H1 (cell line): ENCODE data around the gene PRSS50.

ENCODE experiments used
- CEBPB ChIP-seq: IDR thresholded peaks from 2 replicates; pipeline ENCODE4 v1.6.1; 2012; ENCODE audit warnings: low read depth, low read length
- CHD2 ChIP-seq: IDR thresholded peaks from 2 replicates; pipeline ENCODE4 v1.6.1; 2012; ENCODE audit warnings: low read length, improper control_type of control experiment
- CTCF ChIP-seq, 3 experiments: IDR thresholded peaks; 1 replicate in 2 of 3; 2 replicates in 1 of 3; pipeline versions ENCODE4 v1.5.1 to v1.6.1; 2011; ENCODE audit warnings: low read length in 3 of 3, mild to moderate bottlenecking in 3 of 3, inconsistent platforms in 2 of 3, low read depth in 1 of 3, moderate library complexity in 1 of 3; ENCODE audit not compliant: insufficient read depth in 1 of 3; ENCODE audit errors: control extremely low read depth in 1 of 3
- EZH2 ChIP-seq: fragments of 200-600 bp; sonication (generic); IDR thresholded peaks from 2 replicates; pipeline ENCODE4 v1.7.1; 2012; ENCODE audit warnings: low read depth, mild to moderate bottlenecking, moderate library complexity, low read length, inconsistent platforms; ENCODE audit not compliant: severe bottlenecking
- HDAC6 ChIP-seq: IDR thresholded peaks from one replicate; pipeline ENCODE4 v1.7.1; 2012; ENCODE audit warnings: low read depth, mild to moderate bottlenecking, inconsistent platforms, low read length, moderate library complexity
- PHF8 ChIP-seq: fragments of 200-600 bp; sonication (generic); conservative IDR thresholded peaks from 2 replicates; pipeline ENCODE4 v1.7.1; 2012; ENCODE audit warnings: low read depth, mild to moderate bottlenecking, inconsistent platforms, low read length, moderate library complexity
- POLR2A ChIP-seq, 2 experiments: IDR thresholded peaks; 1 replicate in 1 of 2; 2 replicates in 1 of 2; pipeline ENCODE4 v1.6.1; 2011; ENCODE audit warnings: low read depth in 2 of 2, low read length in 2 of 2, mild to moderate bottlenecking in 2 of 2; ENCODE audit errors: control extremely low read depth in 1 of 2
- POLR2AphosphoS5 ChIP-seq: IDR thresholded peaks from 2 replicates; pipeline ENCODE4 v1.6.1; 2011; ENCODE audit warnings: low read depth, low read length
- RFX5 ChIP-seq: IDR thresholded peaks from 2 replicates; pipeline ENCODE4 v1.6.1; 2011; ENCODE audit warnings: low read depth, low read length, improper control_type of control experiment, borderline replicate concordance
- SP1 ChIP-seq: IDR thresholded peaks from 2 replicates; pipeline ENCODE4 v1.6.1; 2011; ENCODE audit warnings: low read depth, low read length
- TAF1 ChIP-seq: IDR thresholded peaks from 2 replicates; pipeline ENCODE4 v1.6.1; 2011; ENCODE audit warnings: mild to moderate bottlenecking, low read depth, low read length

GRCh38 chr3:46668116-46668515 lies 49.6 kb downstream of the PRSS50 start:
- TF ChIP-seq RFX5: no peak
- no peak for TF ChIP-seq CTCF (IDR thresholded peaks at IDR 0.05; ENCODE audit: control extremely low read depth in 1 of 3, insufficient read depth in 1 of 3, low read depth in 1 of 3, low read length in 3 of 3)
- TF ChIP-seq CEBPB: no peak
- TF ChIP-seq EZH2: no peak
- no peak for TF ChIP-seq POLR2AphosphoS5
- TF ChIP-seq CHD2: no peak
- TF ChIP-seq SP1: no peak
- TF ChIP-seq HDAC6: no peak
- TF ChIP-seq PHF8: no peak
- no peak for TF ChIP-seq TAF1
- TF ChIP-seq POLR2A (IDR thresholded peaks at IDR 0.05; ENCODE audit: control extremely low read depth in 1 of 2, low read depth in 2 of 2, low read length in 2 of 2): no peak
